Fibroblast of pulmonary artery (primary cell): Measurements from ENCODE around the gene PRC1.
"Not testable (repeated sequence)": the region's sequence is repeated elsewhere in the genome, so short reads cannot be mapped to it uniquely, and the experiment has no call there.

ENCODE experiments used
- DNase-seq: peaks from one replicate; pipeline ENCODE4 v3.0.0-alpha.2; 2010; ENCODE audit warnings: low read depth
- H3K4me3 ChIP-seq: replicated peaks from 2 replicates; pipeline ENCODE4 v1.5.1; 2011; ENCODE audit warnings: low read depth, mild to moderate bottlenecking, control low read depth, low read length, moderate library complexity
- TF ChIP-seq, protein P1 (sequence below): IDR thresholded peaks from 2 replicates; pipeline ENCODE4 v1.5.1; 2011; ENCODE audit warnings: mild to moderate bottlenecking, control low read depth, low read length, inconsistent platforms; ENCODE audit errors: missing control alignments

PRC1 gene

DNA sequence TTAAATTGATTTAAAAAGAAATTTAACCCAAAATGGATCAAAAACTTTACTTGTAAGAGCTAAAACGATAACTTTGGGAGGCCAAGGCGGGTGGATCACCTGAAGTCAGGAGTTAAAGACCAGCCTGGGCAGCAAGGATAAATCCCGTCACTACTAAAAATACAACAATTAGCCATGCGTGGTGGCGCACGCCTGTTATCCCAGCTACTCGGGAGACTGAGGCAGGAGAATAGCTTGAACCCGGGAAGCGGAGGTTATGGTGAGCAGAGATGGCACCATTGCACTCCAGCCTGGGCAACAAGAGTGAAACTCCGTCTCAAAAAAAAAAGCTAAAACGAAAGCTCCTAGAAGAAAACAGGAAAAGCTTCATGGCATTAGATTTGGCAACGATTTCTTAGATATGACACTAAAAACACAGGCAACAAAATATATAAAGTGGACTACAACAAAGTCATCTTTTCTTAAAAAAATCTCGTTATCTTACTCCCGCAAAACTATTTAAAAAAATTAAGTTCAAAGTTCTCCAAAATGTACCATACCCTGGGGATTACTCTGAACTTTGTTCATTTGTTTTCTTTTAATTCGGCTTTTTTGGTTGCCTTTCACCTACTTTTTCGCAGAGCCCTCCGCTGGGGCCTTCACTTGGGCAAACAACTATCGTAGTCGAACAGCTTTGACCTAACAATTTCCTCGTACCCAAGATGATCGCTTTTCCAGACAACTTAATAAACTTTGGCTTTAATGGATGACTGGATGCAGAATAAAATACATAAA, 64.9 kb downstream of the PRC1 start:
- H3K4me3 ChIP-seq = peak overlapping the region; percentile 64
- DNase-seq = no peak
- TF ChIP-seq, protein P1, sequence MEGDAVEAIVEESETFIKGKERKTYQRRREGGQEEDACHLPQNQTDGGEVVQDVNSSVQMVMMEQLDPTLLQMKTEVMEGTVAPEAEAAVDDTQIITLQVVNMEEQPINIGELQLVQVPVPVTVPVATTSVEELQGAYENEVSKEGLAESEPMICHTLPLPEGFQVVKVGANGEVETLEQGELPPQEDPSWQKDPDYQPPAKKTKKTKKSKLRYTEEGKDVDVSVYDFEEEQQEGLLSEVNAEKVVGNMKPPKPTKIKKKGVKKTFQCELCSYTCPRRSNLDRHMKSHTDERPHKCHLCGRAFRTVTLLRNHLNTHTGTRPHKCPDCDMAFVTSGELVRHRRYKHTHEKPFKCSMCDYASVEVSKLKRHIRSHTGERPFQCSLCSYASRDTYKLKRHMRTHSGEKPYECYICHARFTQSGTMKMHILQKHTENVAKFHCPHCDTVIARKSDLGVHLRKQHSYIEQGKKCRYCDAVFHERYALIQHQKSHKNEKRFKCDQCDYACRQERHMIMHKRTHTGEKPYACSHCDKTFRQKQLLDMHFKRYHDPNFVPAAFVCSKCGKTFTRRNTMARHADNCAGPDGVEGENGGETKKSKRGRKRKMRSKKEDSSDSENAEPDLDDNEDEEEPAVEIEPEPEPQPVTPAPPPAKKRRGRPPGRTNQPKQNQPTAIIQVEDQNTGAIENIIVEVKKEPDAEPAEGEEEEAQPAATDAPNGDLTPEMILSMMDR = no peak

DNA sequence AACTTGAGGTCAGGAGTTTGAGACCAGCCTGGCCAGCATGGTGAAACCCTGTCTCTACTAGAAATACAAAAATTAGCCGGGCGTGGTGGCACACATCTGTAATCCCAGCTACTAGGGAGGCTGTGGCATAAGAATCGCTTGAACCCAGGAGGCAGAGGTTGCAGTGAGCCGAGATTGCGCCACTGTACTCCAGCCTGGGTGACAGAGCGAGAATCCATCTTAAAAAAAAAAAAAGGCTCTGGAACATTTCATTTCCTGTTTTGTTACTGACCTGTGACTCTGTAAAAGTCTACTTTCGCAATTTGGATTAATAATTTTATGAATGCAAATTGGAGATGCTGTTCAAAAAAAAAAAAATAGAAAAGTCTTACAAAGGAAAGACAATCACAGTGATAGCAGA, 66.2 kb downstream of the PRC1 start:
- H3K4me3 ChIP-seq, DNase-seq: not testable (repeated sequence)

DNA sequence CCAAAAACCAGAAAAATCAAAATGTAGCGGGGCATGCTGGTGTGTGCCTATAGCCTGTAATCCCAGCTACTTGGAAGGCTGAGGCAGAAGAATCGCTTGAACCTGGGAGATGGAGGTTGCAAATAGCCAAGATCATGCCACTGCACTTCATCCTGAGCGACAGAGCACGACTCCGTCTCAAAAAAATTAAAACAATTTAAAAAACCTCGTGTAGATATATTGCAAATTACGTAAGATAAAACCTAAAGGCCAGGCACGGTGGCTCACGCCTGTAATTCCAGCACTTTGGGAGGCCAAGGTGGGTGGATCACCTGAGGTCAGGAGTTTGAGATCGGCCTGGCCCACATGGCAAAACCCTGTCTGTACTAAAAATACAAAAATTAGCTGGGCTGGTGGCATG, 67.6 kb downstream of the PRC1 start:
- not testable (repeated sequence) for H3K4me3 ChIP-seq

DNA sequence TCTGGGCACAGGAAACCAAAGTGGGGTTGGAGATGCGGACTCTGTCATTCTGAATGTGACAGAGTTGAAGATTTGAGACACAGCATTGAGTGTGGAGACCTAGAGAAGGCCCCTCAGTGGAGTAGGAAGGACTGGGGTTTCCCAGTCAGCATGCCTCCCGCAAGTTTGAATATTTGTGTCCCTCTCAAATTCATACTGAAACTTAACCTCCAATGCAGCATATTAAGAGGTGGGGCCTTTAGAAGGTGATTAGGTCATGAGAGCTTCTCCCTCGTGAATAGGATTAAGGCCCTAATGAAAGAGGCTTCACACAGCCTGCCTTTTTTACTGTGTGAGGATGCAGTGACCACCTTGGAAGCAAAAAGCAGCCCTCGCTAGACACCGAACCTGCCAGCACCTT, 70.0 kb downstream of the PRC1 start:
- H3K4me3 ChIP-seq = no peak overlapping the region
- DNase-seq = no peak
- TF ChIP-seq, protein P1 = no peak

More for the DNA sequence above, 67.6 kb downstream of the PRC1 start:
- DNase-seq = not testable (repeated sequence)

DNA sequence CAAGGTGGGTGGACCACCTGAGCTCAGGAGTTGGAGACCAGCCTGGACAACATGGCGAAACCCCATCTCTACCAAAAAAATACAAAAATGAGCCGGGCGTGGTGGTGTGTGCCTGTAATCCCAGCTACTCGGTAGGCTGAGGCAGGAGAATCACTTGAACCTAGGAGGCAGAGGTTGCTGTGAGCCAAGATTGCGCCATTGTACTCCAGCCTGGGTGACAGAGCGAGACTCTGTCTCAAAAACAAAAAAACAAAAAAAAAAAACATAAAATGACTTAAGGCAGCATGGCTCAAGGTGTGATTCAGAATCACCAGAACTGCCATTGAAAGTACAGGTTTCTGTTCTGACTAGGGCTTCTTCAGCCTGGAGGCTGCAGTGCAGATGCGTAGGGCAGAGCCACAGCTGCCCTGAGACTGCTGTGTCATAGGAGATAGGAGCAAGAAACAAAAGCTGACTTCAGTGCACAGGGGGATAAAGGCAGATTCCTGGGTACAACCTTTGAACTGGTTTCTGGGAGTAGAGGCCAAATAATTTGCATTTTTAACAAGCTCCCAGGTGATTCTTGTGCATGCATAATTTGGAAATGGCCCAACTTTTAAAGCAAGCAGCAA, 71.5 kb downstream of the PRC1 start:
- not testable (repeated sequence) for H3K4me3 ChIP-seq, DNase-seq

DNA sequence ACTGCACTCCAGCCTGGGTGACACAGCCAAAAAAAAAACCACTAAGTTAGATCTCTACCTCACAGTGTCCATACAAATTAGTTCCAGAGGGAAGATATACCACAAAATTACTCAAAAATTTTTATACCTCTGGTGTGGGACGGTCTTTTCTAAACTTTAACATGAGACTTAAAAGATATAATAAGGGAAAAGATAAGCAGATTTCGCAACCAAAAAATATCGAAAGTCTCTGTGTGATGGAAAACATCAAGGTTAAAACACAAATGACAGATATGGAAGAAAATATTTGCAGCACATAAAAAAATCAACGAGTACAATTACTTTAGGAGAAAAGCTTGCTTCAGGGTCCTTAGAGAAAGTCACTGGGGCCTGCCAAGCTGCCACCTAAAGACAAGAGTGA, 72.4 kb downstream of the PRC1 start:
- no peak for DNase-seq
- H3K4me3 ChIP-seq = no peak overlapping the region
- TF ChIP-seq, protein P1 = no peak

DNA sequence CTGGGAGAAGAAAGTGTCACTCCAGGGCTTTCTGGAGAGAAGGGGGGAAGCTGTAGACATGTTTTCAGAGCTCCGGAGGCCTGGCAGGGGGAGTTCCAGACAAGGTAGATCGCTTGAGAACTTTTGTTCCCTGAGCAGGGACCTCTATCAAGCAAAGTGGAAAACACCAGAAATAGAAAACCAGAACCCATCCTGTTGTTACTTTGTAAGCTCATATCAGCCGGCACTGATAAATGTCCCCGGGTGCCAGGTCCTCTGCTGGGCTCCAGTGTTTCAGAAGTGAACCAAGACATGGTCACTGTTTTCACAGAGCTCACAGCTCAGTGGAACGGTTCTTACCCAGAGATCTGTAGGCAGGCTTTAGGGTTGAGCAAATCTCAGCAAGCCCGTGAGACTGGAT, 75.5 kb downstream of the PRC1 start:
- TF ChIP-seq, protein P1 = no peak

DNA sequence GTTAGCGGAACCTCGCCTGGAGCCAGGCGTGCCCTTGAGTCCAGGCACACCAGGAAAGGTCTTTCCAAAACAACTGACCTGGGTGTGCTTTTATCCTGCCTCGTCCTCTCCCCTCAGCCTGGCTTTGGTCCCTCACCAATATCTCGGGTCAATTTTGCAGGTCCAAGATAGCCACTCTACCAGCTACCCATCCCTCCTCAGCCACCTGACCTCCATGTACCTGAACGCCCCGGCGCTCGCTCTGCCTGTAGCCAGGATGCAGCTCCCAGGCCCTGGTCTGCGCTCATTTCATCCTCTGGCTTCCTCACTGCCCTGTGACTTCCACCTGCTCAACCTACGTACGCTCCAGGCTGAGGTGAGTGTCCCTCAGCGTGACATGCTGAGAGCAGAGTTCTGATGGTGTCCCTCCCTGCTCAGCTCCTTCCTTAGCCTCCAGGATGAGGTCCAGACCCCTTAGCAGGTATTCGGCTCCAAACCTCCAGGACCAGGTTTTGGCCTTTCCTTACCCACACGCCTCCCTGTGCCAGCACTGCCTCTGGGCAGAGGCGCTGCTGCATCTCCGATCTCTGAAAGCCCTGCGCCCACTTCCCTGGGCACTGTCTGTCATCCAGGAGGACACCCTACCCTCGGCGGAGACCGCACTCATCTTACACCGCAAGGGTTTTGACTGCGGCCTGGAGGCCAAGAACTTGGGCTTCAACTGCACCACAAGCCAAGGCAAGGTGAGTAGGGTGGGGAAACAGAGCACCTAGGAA, 76.1 kb downstream of the PRC1 start:
- TF ChIP-seq, protein P1 = no peak

More for the DNA sequence above, 75.5 kb downstream of the PRC1 start:
- no peak for DNase-seq
- H3K4me3 ChIP-seq = no peak overlapping the region

More for the DNA sequence above, 76.1 kb downstream of the PRC1 start:
- no peak for DNase-seq
- H3K4me3 ChIP-seq = no peak overlapping the region
